Right lobe of liver (tissue), 4 donors: ENCODE results near the gene GPBP1.

Source experiments
- POLR2A ChIP-seq: fragments of 450-650 bp; IDR thresholded peaks from one replicate; pipeline ENCODE4 v1.6.1; 2017; ENCODE audit warnings: antibody characterized with exemption, mild to moderate bottlenecking
- TF ChIP-seq, protein P1 (sequence below), 4 donors: fragments of 200-600 bp in 3 of 4; fragments of 450-650 bp in 1 of 4; IDR thresholded peaks; one replicate each; pipeline versions ENCODE4 v1.5.1 to v1.8.0; 2016 to 2022; ENCODE audit warnings: antibody characterized with exemption in 4 of 4, mild to moderate bottlenecking in 2 of 4
- donor health status: DM: no; HTN: no; CAD: no.
- donor health status: DM: no; HTN: no; CAD: no.
- donor health status: DM: no; HTN: yes; CAD: no.

DNA sequence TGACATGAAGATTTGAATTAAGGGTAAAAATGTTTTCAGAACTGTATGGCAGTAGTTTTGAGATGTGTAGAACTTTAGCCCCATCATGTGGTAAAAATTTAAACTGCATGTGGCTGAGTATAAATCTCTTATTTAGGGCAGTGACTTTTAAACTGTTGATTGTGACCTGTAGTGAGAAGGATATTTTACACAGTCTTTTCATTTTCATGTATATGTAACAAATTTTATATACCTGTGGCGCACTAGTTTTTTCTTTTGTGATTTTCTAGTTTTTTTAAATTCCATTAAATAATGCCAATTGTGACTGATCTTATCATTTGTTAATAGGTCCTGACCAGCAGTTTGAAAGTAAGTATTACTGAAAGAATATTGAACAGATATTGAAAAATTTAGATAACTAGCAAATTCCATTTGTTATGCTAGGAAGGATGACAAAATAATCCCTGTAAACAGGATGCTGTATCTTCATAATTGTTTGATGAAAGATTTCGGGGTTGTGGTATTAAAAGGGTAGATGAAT is 47.2 kb downstream of the GPBP1 start:
- TF ChIP-seq, protein P1, sequence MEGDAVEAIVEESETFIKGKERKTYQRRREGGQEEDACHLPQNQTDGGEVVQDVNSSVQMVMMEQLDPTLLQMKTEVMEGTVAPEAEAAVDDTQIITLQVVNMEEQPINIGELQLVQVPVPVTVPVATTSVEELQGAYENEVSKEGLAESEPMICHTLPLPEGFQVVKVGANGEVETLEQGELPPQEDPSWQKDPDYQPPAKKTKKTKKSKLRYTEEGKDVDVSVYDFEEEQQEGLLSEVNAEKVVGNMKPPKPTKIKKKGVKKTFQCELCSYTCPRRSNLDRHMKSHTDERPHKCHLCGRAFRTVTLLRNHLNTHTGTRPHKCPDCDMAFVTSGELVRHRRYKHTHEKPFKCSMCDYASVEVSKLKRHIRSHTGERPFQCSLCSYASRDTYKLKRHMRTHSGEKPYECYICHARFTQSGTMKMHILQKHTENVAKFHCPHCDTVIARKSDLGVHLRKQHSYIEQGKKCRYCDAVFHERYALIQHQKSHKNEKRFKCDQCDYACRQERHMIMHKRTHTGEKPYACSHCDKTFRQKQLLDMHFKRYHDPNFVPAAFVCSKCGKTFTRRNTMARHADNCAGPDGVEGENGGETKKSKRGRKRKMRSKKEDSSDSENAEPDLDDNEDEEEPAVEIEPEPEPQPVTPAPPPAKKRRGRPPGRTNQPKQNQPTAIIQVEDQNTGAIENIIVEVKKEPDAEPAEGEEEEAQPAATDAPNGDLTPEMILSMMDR (IDR thresholded peaks at IDR 0.05) = peak; percentile 90 to 96 (median 92)
- no peak for TF ChIP-seq POLR2A
